ENCODE results near the gene CDH4. TPM values are rescaled to one million over a fixed set of nuclear protein-coding genes. Genes with fewer than 3 reads are reported as not detected.
"Not testable (repeated sequence)": the region's sequence is repeated elsewhere in the genome, so short reads cannot be mapped to it uniquely, and the experiment has no call there.

Gene CDH4
- total RNA-seq, 1 experiment from 2014 or later, result 5.3 TPM

DNA sequence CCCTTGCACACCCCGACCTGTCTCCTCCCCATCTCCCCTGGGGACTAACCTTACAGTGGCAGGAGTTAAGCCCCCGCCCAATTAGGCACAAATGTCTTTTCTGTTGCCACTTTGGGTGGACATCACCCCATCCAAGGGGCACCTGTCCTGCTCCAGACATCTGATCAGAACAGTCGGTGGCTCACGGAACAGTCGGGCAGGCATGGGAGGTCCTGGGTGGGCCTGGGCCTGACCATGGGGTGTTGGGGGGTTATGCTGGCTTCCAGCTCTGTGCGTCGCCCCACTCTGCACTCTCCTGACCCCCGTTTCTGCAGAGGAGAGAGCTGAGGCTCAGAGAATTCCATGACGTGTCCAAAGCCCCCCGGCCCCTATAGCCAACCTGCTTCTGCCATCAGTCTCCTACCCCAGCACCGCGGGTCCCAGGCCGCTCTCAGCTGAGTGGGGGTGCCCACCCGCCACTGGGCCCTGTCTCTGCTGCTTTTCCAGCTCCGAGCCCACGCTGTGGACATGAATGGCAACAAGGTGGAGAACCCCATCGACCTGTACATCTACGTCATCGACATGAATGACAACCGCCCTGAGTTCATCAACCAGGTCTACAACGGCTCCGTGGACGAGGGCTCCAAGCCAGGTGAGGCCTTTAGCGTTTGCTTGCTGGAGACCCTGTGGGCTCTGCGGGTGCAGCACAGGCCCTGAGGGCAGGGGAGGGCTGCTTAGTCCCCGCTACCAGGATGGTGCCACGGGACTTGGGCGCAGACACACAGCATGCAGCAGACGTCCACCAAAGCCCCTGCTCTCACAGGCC lies 600.4 kb downstream of the CDH4 start:
- H3K4me3 Mint-ChIP-seq, result no peak overlapping the region
- POLR2A ChIA-PET, result interaction anchor here (0.6 kb wide), 1 partner anchor 827 kb away, joined by 4 read pairs; no protein-coding TSS in a partner anchor
- TF ChIP-seq, protein P1, sequence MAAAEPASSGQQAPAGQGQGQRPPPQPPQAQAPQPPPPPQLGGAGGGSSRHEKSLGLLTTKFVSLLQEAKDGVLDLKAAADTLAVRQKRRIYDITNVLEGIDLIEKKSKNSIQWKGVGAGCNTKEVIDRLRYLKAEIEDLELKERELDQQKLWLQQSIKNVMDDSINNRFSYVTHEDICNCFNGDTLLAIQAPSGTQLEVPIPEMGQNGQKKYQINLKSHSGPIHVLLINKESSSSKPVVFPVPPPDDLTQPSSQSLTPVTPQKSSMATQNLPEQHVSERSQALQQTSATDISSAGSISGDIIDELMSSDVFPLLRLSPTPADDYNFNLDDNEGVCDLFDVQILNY (CRISPR knock-in tag; IDR thresholded peaks at IDR 0.05), result no peak
- no peak for TF ChIP-seq ZMAT4 (CRISPR knock-in tag; IDR thresholded peaks at IDR 0.05)
- H3K9me3 Mint-ChIP-seq, result peaks cover 8% of the 10 kb centered on the region
- CTCF ChIA-PET, result interaction anchor here (1.8 kb wide), 1 partner anchor 44 kb away, joined by 4 read pairs; no protein-coding TSS in a partner anchor
- peaks cover 15% of the 10 kb centered on the region for H3K27me3 Mint-ChIP-seq (ENCODE audit: low read depth)
- ATAC-seq (no peak), DNase-seq (ENCODE audit: low spot score) (no peak)
- peaks cover 1% of the 10 kb centered on the region; the same call in 1 of the 2 replicates for H3K36me3 Mint-ChIP-seq
- H3K27ac Mint-ChIP-seq, result no peak overlapping the region
- no peaks in the 10 kb centered on the region for H3K4me1 Mint-ChIP-seq

DNA sequence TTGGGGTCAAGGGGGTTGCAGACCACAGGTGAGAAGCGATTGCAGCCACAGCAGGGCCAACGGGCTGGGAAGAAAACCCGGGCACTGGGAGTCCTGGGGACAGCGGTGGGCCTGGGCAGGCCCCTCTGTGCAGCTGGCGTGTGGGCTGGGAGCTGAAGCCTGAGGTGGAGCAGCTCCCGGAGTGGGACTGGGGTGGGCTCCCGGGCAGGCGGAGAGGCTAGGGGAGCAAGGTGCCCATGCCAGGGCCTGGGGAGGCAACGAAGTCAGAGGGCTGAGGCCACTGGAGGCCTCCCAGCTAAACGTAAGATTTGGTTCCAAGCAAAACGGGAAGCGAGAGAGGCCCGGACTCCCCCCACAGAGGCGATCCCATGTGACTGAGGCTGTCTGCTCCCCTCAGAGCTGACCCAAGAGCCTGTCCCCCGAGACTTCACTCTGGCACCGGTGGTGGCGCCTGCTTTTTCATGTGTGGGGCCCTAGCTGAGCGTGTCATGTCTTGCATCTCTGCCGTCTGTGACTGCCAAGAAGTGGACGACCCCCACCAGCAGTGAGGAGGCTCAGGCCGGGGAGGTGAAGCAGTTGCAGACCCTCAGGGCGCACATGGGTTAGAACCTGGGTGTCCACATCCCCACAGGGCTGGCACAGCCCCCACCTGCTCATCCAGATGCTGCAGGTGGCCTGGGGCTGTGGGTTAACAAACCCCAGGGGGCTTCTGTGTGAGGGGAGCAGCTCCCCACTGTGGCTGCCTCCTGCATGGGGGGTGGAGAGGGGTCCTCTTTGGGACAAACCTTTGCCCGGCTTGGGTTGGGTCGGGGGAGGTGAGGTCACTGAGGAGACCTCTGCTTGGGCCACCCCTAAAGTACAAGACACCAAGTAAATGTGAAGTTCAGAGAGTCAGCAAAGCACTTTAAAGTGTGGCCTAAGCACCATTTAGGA lies 601.3 kb downstream of the CDH4 start:
- no peak for DNase-seq (ENCODE audit: low spot score)
- POLR2A ChIA-PET, result no interaction called here
- H3K27ac Mint-ChIP-seq, result no peak overlapping the region
- no peaks in the 10 kb centered on the region for H3K36me3 Mint-ChIP-seq
- CTCF ChIA-PET, result no interaction called here
- ATAC-seq, result no peak
- TF ChIP-seq, protein P2, sequence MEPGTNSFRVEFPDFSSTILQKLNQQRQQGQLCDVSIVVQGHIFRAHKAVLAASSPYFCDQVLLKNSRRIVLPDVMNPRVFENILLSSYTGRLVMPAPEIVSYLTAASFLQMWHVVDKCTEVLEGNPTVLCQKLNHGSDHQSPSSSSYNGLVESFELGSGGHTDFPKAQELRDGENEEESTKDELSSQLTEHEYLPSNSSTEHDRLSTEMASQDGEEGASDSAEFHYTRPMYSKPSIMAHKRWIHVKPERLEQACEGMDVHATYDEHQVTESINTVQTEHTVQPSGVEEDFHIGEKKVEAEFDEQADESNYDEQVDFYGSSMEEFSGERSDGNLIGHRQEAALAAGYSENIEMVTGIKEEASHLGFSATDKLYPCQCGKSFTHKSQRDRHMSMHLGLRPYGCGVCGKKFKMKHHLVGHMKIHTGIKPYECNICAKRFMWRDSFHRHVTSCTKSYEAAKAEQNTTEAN (CRISPR knock-in tag; IDR thresholded peaks at IDR 0.05), result no peak
- TF ChIP-seq ZNF532 (CRISPR knock-in tag; IDR thresholded peaks at IDR 0.05; ENCODE audit: borderline replicate concordance) (no peak), AFF4 (CRISPR knock-in tag; IDR thresholded peaks at IDR 0.05; ENCODE audit: borderline replicate concordance) (no peak), TEAD4 (CRISPR knock-in tag; IDR thresholded peaks at IDR 0.05) (no peak), JAZF1 (CRISPR knock-in tag; IDR thresholded peaks at IDR 0.05) (no peak)
- TF ChIP-seq, protein P3, sequence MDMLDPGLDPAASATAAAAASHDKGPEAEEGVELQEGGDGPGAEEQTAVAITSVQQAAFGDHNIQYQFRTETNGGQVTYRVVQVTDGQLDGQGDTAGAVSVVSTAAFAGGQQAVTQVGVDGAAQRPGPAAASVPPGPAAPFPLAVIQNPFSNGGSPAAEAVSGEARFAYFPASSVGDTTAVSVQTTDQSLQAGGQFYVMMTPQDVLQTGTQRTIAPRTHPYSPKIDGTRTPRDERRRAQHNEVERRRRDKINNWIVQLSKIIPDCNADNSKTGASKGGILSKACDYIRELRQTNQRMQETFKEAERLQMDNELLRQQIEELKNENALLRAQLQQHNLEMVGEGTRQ (CRISPR knock-in tag; IDR thresholded peaks at IDR 0.05), result no peak
- TF ChIP-seq, protein P4, sequence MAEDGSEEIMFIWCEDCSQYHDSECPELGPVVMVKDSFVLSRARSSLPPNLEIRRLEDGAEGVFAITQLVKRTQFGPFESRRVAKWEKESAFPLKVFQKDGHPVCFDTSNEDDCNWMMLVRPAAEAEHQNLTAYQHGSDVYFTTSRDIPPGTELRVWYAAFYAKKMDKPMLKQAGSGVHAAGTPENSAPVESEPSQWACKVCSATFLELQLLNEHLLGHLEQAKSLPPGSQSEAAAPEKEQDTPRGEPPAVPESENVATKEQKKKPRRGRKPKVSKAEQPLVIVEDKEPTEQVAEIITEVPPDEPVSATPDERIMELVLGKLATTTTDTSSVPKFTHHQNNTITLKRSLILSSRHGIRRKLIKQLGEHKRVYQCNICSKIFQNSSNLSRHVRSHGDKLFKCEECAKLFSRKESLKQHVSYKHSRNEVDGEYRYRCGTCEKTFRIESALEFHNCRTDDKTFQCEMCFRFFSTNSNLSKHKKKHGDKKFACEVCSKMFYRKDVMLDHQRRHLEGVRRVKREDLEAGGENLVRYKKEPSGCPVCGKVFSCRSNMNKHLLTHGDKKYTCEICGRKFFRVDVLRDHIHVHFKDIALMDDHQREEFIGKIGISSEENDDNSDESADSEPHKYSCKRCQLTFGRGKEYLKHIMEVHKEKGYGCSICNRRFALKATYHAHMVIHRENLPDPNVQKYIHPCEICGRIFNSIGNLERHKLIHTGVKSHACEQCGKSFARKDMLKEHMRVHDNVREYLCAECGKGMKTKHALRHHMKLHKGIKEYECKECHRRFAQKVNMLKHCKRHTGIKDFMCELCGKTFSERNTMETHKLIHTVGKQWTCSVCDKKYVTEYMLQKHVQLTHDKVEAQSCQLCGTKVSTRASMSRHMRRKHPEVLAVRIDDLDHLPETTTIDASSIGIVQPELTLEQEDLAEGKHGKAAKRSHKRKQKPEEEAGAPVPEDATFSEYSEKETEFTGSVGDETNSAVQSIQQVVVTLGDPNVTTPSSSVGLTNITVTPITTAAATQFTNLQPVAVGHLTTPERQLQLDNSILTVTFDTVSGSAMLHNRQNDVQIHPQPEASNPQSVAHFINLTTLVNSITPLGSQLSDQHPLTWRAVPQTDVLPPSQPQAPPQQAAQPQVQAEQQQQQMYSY (CRISPR knock-in tag; IDR thresholded peaks at IDR 0.05), result no peak
- TF ChIP-seq, protein P5, sequence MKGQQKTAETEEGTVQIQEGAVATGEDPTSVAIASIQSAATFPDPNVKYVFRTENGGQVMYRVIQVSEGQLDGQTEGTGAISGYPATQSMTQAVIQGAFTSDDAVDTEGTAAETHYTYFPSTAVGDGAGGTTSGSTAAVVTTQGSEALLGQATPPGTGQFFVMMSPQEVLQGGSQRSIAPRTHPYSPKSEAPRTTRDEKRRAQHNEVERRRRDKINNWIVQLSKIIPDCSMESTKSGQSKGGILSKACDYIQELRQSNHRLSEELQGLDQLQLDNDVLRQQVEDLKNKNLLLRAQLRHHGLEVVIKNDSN (CRISPR knock-in tag; IDR thresholded peaks at IDR 0.05), result no peak
- H3K27me3 Mint-ChIP-seq (ENCODE audit: low read depth), result peaks cover 12% of the 10 kb centered on the region
- no peaks in the 10 kb centered on the region for H3K4me1 Mint-ChIP-seq
- no peak overlapping the region for H3K4me3 Mint-ChIP-seq
- 0 out of 2 replicates have a peak, but pooled peaks cover 3% of the 10 kb centered on the region for H3K9me3 Mint-ChIP-seq

DNA sequence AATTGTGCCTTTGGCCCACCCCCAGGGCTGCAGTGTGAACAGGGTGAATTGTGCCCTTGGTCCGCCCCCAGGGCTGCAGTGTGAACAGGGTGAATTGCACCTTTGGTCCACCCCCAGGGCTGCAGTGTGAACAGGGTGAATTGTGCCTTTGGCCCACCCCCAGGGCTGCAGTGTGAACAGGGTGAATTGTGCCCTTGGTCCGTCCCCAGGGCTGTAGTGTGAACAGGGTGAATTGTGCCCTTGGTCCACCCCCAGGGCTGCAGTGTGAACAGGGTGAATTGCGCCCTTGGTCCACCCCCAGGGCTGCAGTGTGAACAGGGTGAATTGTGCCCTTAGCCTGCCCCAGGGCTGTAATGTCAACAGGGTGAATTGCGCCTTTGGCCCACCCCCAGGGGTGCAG lies 602.5 kb downstream of the CDH4 start:
- CTCF ChIA-PET; ATAC-seq; H3K9me3 Mint-ChIP-seq; POLR2A ChIA-PET; H3K27ac Mint-ChIP-seq; DNase-seq (ENCODE audit: low spot score); H3K36me3 Mint-ChIP-seq; H3K4me1 Mint-ChIP-seq; H3K4me3 Mint-ChIP-seq; H3K27me3 Mint-ChIP-seq (ENCODE audit: low read depth): not testable (repeated sequence)
